GM21447 (cell line): ENCODE measurements around the gene ARL5C.

Source experiments
- ATAC-seq: cut with Tn5 transposase; IDR thresholded peaks from one replicate; pipeline ENCODE4 v1.9.1; 2021; ENCODE audit not compliant: unreplicated experiment

Gene ARL5C

GRCh38 chr17:39194985-39195524, 29.1 kb upstream of the ARL5C start:
- ATAC-seq: no peak

- ATAC-seq: no peak
Measured at GRCh38 chr17:39194089-39194984, 28.4 kb upstream of the ARL5C start.

GRCh38 chr17:39193346-39193745, 27.4 kb upstream of the ARL5C start:
- no peak for ATAC-seq

GRCh38 chr17:39192901-39193300, 26.9 kb upstream of the ARL5C start:
- ATAC-seq: no peak

- no peak for ATAC-seq
Measured at GRCh38 chr17:39191750-39192510, 26.0 kb upstream of the ARL5C start.

- no peak for ATAC-seq
Measured at GRCh38 chr17:39187152-39187830, 21.3 kb upstream of the ARL5C start.

- ATAC-seq: no peak
Measured at GRCh38 chr17:39186481-39187002, 20.6 kb upstream of the ARL5C start.

- ATAC-seq: no peak
Measured at GRCh38 chr17:39183720-39184119, 17.8 kb upstream of the ARL5C start.

- no peak for ATAC-seq
Measured at GRCh38 chr17:39183045-39183444, 17.1 kb upstream of the ARL5C start.

GRCh38 chr17:39181303-39181702, 15.3 kb upstream of the ARL5C start:
- ATAC-seq: no peak

DNA sequence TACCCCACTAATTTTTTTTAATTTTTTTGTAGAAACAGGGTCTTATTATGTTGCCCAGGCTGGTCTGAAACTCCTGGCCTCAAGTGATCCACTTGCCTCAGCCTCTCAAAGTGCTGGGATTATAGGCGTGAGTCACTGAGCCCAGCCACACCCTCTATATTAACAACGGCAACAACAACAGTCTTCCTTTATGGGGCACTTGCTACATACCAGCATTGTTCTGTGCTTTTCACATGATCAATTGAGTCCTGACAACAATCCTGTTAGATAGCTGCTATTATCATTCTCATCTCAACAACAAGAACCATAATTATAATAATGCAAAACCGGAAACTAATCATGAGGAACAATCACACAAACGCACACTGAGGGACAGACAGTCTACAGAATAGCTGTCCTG, 12.6 kb upstream of the ARL5C start:
- ATAC-seq: no peak

- ATAC-seq: no peak
Measured at GRCh38 chr17:39177256-39177655, 11.3 kb upstream of the ARL5C start.

DNA sequence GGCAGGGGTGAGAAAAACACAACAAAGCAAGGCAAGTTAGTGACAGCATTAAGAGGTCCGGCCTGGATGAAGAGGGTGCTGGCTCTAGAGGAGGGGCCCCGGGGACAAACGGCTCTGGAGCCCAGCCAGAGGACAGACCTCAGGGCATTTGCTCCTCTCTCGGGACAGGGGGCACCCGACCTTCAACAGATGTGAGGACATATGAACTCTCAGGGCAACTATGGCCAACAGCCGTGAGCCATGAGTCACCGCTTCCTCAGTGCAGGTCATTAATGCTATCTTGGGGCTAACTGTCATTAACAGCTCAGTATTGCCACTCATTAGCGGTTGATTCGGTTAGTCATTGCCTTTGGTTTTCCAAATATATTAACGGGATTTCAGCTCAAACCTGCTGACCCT, 9.7 kb upstream of the ARL5C start:
- ATAC-seq: no peak

- ATAC-seq: no peak
Measured at GRCh38 chr17:39174920-39175694, 9.1 kb upstream of the ARL5C start.

- ATAC-seq: no peak
Measured at GRCh38 chr17:39173526-39174274, 7.7 kb upstream of the ARL5C start.

DNA sequence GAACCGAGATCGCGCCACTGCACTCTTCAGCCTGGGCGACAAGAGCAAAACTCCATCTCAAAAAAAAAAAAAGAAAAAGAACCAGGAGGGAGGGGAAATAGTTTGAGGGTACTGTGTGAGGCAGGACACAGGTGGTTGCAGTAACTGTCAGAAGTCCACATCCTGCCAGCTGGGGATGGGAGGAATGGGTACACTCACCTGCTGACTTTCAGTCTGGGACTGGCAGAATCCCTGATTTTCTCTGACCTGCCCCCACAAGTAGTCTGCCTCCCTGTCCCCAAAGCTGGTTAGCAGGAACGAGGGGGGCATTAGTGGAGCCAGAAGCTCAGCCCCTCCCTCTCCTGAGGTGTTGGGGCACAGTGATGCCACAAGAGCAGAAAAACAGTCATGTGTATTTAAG, 7.1 kb upstream of the ARL5C start:
- no peak for ATAC-seq

- ATAC-seq: no peak
Measured at GRCh38 chr17:39171933-39172332, 6.0 kb upstream of the ARL5C start.

- ATAC-seq: no peak
Measured at GRCh38 chr17:39170558-39170957, 4.6 kb upstream of the ARL5C start.

DNA sequence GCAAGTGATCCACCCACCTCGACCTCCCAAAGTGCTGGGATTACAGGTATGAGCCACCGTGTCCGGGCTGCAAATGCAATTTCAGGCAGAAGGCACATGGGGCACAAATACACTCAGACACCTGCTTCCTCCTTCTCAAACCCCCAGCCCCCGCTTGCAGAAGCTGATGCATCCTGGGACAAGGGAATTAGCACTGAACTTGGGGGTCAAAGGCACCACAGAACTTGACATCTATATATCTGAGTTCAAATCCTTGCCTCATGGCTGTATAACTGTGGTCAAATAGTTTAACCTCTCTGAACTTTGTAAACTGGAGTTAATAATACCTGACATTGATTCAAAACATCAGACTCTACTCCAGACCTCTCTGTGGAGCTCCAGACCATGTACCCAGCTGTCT, 4.1 kb upstream of the ARL5C start:
- no peak for ATAC-seq

- ATAC-seq: no peak
Measured at GRCh38 chr17:39169518-39169917, 3.6 kb upstream of the ARL5C start.
